Sciatic nerve (tissue), 2 donors: Measurements from ENCODE around the gene BLMH. TPM values are rescaled to one million over a fixed set of nuclear protein-coding genes. Genes with fewer than 3 reads are reported as not detected.
A peak's percentile ranks its signal among the peaks of the same experiment; 100 is the strongest.

Source experiments
- ATAC-seq: fragments of 200-7000 bp; cut with Tn5 transposase; one replicate; pipeline ENCODE4 v1.9.1; 2020; ENCODE audit warnings: mild to moderate bottlenecking, moderate library complexity
- DNase-seq: peaks from one replicate; pipeline ENCODE4 v3.0.0-alpha.2; 2020; ENCODE audit warnings: low spot score
- intact Hi-C: fragments of 100-400 bp; cut with DNase I; formaldehyde crosslinking; loops from one replicate; pipeline ENCODE4 v1.14.2; 2022
- total RNA-seq: library from RNA; stranded (reverse); fragmentation: NEBNext Ultra II Directional; extraction: Animal tissue kit (Norgen Biotek cat#: 25700); gene quantifications from one replicate; pipeline ENCODE4 v1.2.1, GENCODE V29; 2021
- donor health status: DM: no; HTN: no; CAD: no.
- donor health status: DM: no; HTN: no; CAD: no.

The BLMH gene
- total RNA-seq, 1 donor from 2014 or later, result 31.3 TPM

- DNase-seq (no peak), ATAC-seq (no peak)
- intact Hi-C loops, result no loop called here
Observed at GRCh38 chr17:30256756-30257506, 34.8 kb downstream of the BLMH start.

GRCh38 chr17:30254150-30254549 lies 37.6 kb downstream of the BLMH start:
- ATAC-seq, result no peak
- intact Hi-C loops, result no loop called here

GRCh38 chr17:30253312-30253711 lies 38.4 kb downstream of the BLMH start:
- intact Hi-C loops, result no loop called here
- DNase-seq, result no peak
- no peak for ATAC-seq

More at GRCh38 chr17:30254150-30254549, 37.6 kb downstream of the BLMH start:
- DNase-seq, result no peak

- DNase-seq, result no peak
- ATAC-seq, result no peak
- intact Hi-C loops, result no loop called here
Observed at GRCh38 chr17:30251931-30252330, 39.8 kb downstream of the BLMH start.

GRCh38 chr17:30249460-30249859 lies 42.3 kb downstream of the BLMH start:
- ATAC-seq (no peak), DNase-seq (no peak)
- intact Hi-C loops, result no loop called here

- intact Hi-C loops, result no loop called here
- DNase-seq, result no peak
- ATAC-seq, result no peak
Observed at GRCh38 chr17:30248786-30249185, 43.0 kb downstream of the BLMH start.

- DNase-seq (no peak), ATAC-seq (no peak)
- intact Hi-C loops, result no loop called here
Observed at GRCh38 chr17:30246460-30246859, 45.3 kb downstream of the BLMH start.

- DNase-seq, result no peak
- no peak for ATAC-seq
- intact Hi-C loops, result no loop called here
Observed at GRCh38 chr17:30244853-30245385, 46.8 kb downstream of the BLMH start.

GRCh38 chr17:30243568-30243967 lies 48.2 kb downstream of the BLMH start:
- ATAC-seq, result no peak
- no peak for DNase-seq
- intact Hi-C loops, result no loop called here

GRCh38 chr17:30243002-30243401 lies 48.7 kb downstream of the BLMH start:
- no peak for DNase-seq
- intact Hi-C loops, result no loop called here
- no peak for ATAC-seq

- intact Hi-C loops, result no loop called here
- DNase-seq (no peak), ATAC-seq (no peak)
Observed at GRCh38 chr17:30241051-30241450, 50.7 kb downstream of the BLMH start.

GRCh38 chr17:30240177-30240576 lies 51.6 kb downstream of the BLMH start:
- no peak for DNase-seq
- intact Hi-C loops, result no loop called here
- no peak for ATAC-seq

- intact Hi-C loops, result no loop called here
- no peak for DNase-seq
- ATAC-seq, result no peak
Observed at GRCh38 chr17:30239089-30239462, 52.7 kb downstream of the BLMH start.

- no peak for DNase-seq
- peak; percentile 13 for ATAC-seq
- intact Hi-C loops, result no loop called here
Observed at GRCh38 chr17:30238387-30239088, 53.2 kb downstream of the BLMH start.

GRCh38 chr17:30238003-30238344 lies 53.8 kb downstream of the BLMH start:
- DNase-seq (no peak), ATAC-seq (no peak)
- intact Hi-C loops, result no loop called here

- intact Hi-C loops, result no loop called here
- ATAC-seq (peak; percentile 17), DNase-seq (no peak)
Observed at GRCh38 chr17:30237296-30238002, 54.3 kb downstream of the BLMH start.

- ATAC-seq, result peak; percentile 62
- intact Hi-C loops, result no loop called here
- DNase-seq, result peak; percentile 69
Observed at GRCh38 chr17:30236766-30237165, 55.0 kb downstream of the BLMH start.

GRCh38 chr17:30236297-30236624 lies 55.5 kb downstream of the BLMH start:
- intact Hi-C loops, result no loop called here
- no peak for DNase-seq
- no peak for ATAC-seq

- no peak for DNase-seq
- intact Hi-C loops, result no loop called here
- ATAC-seq, result no peak
Observed at GRCh38 chr17:30235386-30236296, 56.1 kb downstream of the BLMH start, which contains the start of gene SLC6A4. Gene SLC6A4 (minus strand): TSS chr17:30235697. CDS start chr17:30221958, 13,739 bp downstream.
